Upper lobe of right lung (tissue), 1 donor: ENCODE measurements around the gene TDRD7. TPM values are rescaled to one million over a fixed set of nuclear protein-coding genes. Genes with fewer than 3 reads are reported as not detected.

Source experiments
- ATAC-seq: fragments of 200-7000 bp; cut with Tn5 transposase; one replicate; pipeline ENCODE4 v1.9.1; 2020; ENCODE audit warnings: mild to moderate bottlenecking, moderate library complexity
- DNase-seq: peaks from one replicate; pipeline ENCODE4 v3.0.0-alpha.2; 2020
- H3K27ac ChIP-seq: fragments of 200-600 bp; one replicate; pipeline ENCODE4 v1.8.0; 2022
- H3K27me3 ChIP-seq: fragments of 200-600 bp; one replicate; pipeline ENCODE4 v1.8.0; 2022; ENCODE audit warnings: mild to moderate bottlenecking
- H3K36me3 ChIP-seq: fragments of 200-600 bp; one replicate; pipeline ENCODE4 v1.8.0; 2022
- H3K4me1 ChIP-seq: fragments of 200-600 bp; one replicate; pipeline ENCODE4 v1.8.0; 2022
- H3K4me3 ChIP-seq: fragments of 200-600 bp; one replicate; pipeline ENCODE4 v1.8.0; 2022; ENCODE audit warnings: mild to moderate bottlenecking
- H3K9me3 ChIP-seq: fragments of 200-600 bp; one replicate; pipeline ENCODE4 v1.8.0; 2022
- intact Hi-C: fragments of 100-400 bp; cut with DNase I; formaldehyde crosslinking; loops from one replicate; pipeline ENCODE4 v1.11.0; 2022
- total RNA-seq: library from RNA; stranded (reverse); fragmentation: NEBNext Ultra II Directional; extraction: Animal tissue kit (Norgen Biotek cat#: 25700); gene quantifications from one replicate; pipeline ENCODE4 v1.2.1, GENCODE V29; 2021
- TF ChIP-seq, protein P1 (sequence below): fragments of 200-600 bp; IDR thresholded peaks from one replicate; pipeline ENCODE4 v1.8.0; 2022; ENCODE audit warnings: antibody characterized with exemption
- donor health status: DM: no; HTN: yes; CAD: no; lungs with severe emphysema.

The TDRD7 gene
- total RNA-seq, 1 donor from 2014 or later = 18.2 TPM

DNA sequence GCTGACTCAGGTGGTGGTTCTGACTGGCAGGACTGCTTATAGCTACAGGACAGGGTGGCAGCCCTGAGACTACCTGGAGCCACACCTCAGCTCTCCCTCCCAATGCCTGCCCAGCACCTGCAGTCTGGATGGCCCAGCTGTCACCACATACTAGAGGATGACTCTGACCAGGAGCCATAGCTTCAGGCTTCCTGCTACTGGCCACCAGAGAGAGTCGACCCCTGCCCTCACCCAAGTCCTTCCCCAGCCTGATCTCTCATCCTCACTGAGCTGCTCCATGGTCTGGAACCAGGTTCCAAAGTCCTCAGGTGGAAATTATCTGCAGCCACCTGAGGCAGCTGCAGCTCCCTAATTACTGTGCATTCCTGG lies 25.6 kb upstream of the TDRD7 start:
- TF ChIP-seq, protein P1, sequence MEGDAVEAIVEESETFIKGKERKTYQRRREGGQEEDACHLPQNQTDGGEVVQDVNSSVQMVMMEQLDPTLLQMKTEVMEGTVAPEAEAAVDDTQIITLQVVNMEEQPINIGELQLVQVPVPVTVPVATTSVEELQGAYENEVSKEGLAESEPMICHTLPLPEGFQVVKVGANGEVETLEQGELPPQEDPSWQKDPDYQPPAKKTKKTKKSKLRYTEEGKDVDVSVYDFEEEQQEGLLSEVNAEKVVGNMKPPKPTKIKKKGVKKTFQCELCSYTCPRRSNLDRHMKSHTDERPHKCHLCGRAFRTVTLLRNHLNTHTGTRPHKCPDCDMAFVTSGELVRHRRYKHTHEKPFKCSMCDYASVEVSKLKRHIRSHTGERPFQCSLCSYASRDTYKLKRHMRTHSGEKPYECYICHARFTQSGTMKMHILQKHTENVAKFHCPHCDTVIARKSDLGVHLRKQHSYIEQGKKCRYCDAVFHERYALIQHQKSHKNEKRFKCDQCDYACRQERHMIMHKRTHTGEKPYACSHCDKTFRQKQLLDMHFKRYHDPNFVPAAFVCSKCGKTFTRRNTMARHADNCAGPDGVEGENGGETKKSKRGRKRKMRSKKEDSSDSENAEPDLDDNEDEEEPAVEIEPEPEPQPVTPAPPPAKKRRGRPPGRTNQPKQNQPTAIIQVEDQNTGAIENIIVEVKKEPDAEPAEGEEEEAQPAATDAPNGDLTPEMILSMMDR = no peak
- intact Hi-C loops = no loop called here
- Histone ChIP-seq H3K9me3 (no peaks in the 10 kb centered on the region), H3K4me3 (no peak overlapping the region), H3K27ac (no peak overlapping the region), H3K4me1 (peaks cover 5% of the 10 kb centered on the region), H3K27me3 (peaks cover 11% of the 10 kb centered on the region), H3K36me3 (no peaks in the 10 kb centered on the region)
- ATAC-seq = no peak
- no peak for DNase-seq

DNA sequence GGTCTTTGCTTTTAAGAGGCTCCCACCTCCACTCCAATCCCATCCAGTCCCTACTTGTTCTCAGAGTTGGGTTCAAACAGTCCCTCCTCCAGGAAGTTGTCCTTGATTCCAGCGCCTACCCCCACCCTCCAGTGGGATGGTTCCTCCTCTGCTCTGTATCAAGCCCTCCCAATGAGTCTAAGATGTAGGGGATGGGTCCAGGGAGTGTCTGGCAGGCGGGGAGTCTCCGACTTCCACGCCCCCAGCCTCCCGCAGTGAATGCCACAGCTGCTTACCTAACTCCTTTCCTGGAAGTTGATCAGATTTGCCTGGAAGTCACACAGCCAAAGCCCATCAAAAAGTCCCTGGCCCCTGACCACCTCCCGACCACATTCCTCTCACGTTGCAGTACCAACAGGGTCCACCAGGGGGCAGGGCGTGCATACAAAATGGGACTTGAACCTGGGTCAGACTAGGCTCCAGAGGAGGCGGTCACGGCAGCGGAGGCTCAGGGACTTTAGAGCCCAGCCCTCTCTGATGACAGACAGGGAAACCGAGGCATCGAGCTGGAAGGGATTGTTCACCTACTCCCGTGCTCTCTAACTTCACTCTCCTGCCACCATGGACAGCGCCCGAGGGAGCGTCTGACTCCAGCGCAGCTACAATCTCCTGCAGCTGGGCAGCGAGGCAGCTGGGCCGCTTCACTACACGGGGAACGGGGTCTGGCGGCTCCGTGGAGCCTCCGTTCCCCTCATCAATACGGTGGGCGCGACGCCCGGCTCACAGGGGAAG lies 25.0 kb upstream of the TDRD7 start:
- intact Hi-C loops = no loop called here
- Histone ChIP-seq H3K27ac (no peak overlapping the region), H3K4me3 (no peak overlapping the region)

DNA sequence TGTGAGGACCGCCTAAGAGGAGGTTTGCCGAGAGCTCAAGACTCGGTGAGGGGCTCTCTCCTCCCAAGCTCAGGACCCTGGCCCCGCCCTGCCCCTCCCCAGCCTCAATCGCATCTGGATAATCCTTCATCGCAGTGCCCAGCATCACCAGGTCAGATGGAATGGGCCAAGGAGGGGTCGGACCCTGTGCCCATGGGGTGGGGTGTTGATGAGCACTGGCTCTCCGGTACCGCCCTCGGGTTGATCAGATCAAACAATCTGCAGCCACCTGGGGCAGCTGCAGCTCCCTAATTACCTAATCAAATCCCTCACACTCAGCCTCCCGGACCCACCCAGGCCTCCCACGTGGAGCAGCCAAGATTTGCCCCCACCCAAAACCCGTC lies 24.4 kb upstream of the TDRD7 start:
- TF ChIP-seq, protein P1 = no peak
- Histone ChIP-seq H3K36me3 (no peaks in the 10 kb centered on the region), H3K9me3 (no peaks in the 10 kb centered on the region), H3K4me3 (no peak overlapping the region), H3K27me3 (peaks cover 11% of the 10 kb centered on the region), H3K27ac (no peak overlapping the region), H3K4me1 (peaks cover 5% of the 10 kb centered on the region)
- DNase-seq (no peak), ATAC-seq (no peak)
- intact Hi-C loops = no loop called here

More for the DNA sequence above, 25.0 kb upstream of the TDRD7 start:
- Histone ChIP-seq H3K36me3 (no peaks in the 10 kb centered on the region), H3K27me3 (peaks cover 11% of the 10 kb centered on the region), H3K4me1 (peaks cover 5% of the 10 kb centered on the region), H3K9me3 (no peaks in the 10 kb centered on the region)
- peak; percentile 83 for ATAC-seq
- DNase-seq = peak; percentile 81
- TF ChIP-seq, protein P1 = peak; percentile 98

DNA sequence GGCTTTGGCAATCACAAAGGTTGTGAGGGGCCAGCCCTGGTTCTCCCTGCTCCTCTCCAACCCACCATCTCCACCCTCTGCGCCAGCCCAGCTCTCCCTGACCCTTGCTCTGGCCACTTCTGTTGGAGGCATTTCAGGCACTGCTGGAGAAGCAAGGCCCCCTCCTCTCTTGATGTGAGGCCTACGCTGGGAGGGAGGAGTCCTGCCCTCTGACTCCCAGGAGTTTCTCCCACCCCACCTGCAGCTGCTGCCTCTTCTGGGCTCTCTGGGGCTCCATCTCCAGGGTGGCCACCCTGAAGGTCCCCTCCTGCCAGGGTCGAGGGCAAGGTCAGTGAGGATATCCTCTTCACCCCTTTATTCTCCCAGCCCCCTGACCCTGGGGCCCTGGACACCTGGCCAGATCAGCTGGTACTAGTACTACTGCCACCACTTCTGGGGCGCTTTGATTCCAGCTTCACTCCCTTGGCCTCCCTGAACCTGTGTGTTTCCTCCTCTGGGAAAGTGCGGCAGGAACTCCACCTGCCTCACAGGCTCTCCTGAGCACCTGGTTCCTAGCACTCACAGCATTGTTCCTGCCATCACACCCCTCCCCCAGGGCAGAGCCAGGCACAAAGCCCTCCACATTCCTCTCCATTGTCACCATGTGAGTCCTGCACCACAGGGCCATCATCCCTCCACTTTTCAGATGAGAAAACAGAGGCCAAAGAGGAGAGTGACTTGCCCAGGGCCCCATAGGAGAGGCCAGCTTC lies 23.8 kb upstream of the TDRD7 start:
- TF ChIP-seq, protein P1 = no peak
- Histone ChIP-seq H3K36me3 (no peaks in the 10 kb centered on the region), H3K9me3 (no peaks in the 10 kb centered on the region), H3K4me3 (no peak overlapping the region), H3K4me1 (peaks cover 5% of the 10 kb centered on the region), H3K27me3 (peaks cover 11% of the 10 kb centered on the region), H3K27ac (no peak overlapping the region)
- ATAC-seq (no peak), DNase-seq (no peak)
- intact Hi-C loops = no loop called here

DNA sequence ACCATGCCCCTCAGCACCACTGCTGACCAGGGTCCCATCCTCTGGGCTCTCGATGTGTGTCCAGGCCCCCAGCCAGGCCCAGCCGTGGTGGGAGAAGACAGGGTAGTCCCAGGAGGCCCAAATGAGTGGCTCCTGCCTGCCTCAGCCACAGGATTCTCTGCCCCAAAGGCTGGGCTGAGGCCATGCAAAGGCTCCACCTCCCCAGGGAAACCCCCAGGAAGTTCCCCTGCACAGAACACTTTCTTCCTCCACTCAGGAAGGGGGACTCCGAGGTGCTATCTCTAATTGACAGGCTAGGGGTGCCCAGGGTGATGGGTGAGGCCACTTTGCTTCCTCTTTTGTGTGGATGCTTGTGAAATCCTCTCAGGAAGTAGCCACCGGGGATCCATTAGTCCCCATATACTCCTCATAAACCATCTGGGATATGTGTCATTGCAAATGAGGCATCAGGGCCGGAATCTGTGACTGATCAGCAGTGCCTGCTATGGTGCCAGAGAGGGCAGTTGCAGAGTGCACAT lies 23.1 kb upstream of the TDRD7 start:
- ATAC-seq (peak; percentile 23), DNase-seq (no peak)
- TF ChIP-seq, protein P1 = no peak

More for the DNA sequence above, 23.1 kb upstream of the TDRD7 start:
- Histone ChIP-seq H3K4me1 (peaks cover 5% of the 10 kb centered on the region), H3K36me3 (no peaks in the 10 kb centered on the region), H3K27ac (no peak overlapping the region), H3K27me3 (peaks cover 11% of the 10 kb centered on the region), H3K4me3 (no peak overlapping the region), H3K9me3 (no peaks in the 10 kb centered on the region)
- intact Hi-C loops = no loop called here
